NCI-H2196 (cell line): Measurements from ENCODE around the gene INO80B.

Experiments
- DNase-seq: peaks from one replicate; lab custom pipeline; 2025; ENCODE audit not compliant: unreplicated experiment; lab: John Stamatoyannopoulos, UW

INO80B gene

GRCh38 chr2:74501335-74502071 is 46.6 kb downstream of the INO80B start:
- DNase-seq, result no peak

GRCh38 chr2:74502147-74502719 is 47.3 kb downstream of the INO80B start:
- DNase-seq, result no peak

- no peak for DNase-seq
Measured at GRCh38 chr2:74502720-74503505, 48.0 kb downstream of the INO80B start.

- no peak for DNase-seq
Measured at GRCh38 chr2:74503506-74504475, 48.9 kb downstream of the INO80B start.

- no peak for DNase-seq
Measured at GRCh38 chr2:74504591-74504990, 49.7 kb downstream of the INO80B start.

GRCh38 chr2:74505448-74506246 is 50.8 kb downstream of the INO80B start:
- DNase-seq, result no peak

GRCh38 chr2:74507145-74507925 is 52.4 kb downstream of the INO80B start, which contains the start of gene PCGF1:
Gene PCGF1 (minus strand): TSS chr2:74507695. CDS start chr2:74507668, 27 bp downstream.
- DNase-seq, result peak; percentile 90
